Keratinocyte (primary cell): ENCODE measurements around the gene ATP1A3. TPM values are rescaled to one million over a fixed set of nuclear protein-coding genes. Genes with fewer than 3 reads are reported as not detected.

Source experiments
- DNase-seq: peaks from one replicate; pipeline ENCODE4 v3.0.0-alpha.2; 2011; ENCODE audit warnings: low read depth, missing footprints, low spot score
- FAIRE-seq: peaks from 2 replicates; lab custom pipeline; 2011; peaks lifted over from hg19 to GRCh38; lab: Jason Lieb, UNC
- H2AFZ ChIP-seq: 2 replicates; pipeline ENCODE4 v1.6.0; 2012; ENCODE audit warnings: low read length, control low read depth, inconsistent platforms; ENCODE audit not compliant: control insufficient read depth
- H3K27ac ChIP-seq: 2 replicates; pipeline ENCODE4 v1.5.1; 2011; ENCODE audit warnings: low read length; ENCODE audit not compliant: control insufficient read depth, insufficient read depth
- H3K27me3 ChIP-seq: 3 replicates; pipeline ENCODE4 v1.6.0; 2011; ENCODE audit warnings: low read length; ENCODE audit not compliant: control insufficient read depth, insufficient read depth; ENCODE audit errors: extremely low read depth
- H3K36me3 ChIP-seq, 2 experiments: 2 replicates in 1 of 2; 3 replicates in 1 of 2; pipeline ENCODE4 v1.5.1; 2011; ENCODE audit warnings: low read length in 2 of 2, mild to moderate bottlenecking in 1 of 2; ENCODE audit not compliant: control insufficient read depth in 2 of 2, insufficient read depth in 2 of 2; ENCODE audit errors: extremely low read depth in 1 of 2
- H3K4me1 ChIP-seq: 3 replicates; pipeline ENCODE4 v1.5.1; 2011; ENCODE audit warnings: low read length; ENCODE audit not compliant: control insufficient read depth, insufficient read depth; ENCODE audit errors: extremely low read depth
- H3K4me2 ChIP-seq: 3 replicates; pipeline ENCODE4 v1.6.0; 2011; ENCODE audit warnings: low read depth, low read length; ENCODE audit not compliant: control insufficient read depth, insufficient read depth; ENCODE audit errors: extremely low read depth
- H3K4me3 ChIP-seq, 3 experiments: fragments of 200-600 bp in 1 of 3; sonication (generic) in 1 of 3; 2 replicates in 2 of 3; 3 replicates in 1 of 3; pipeline ENCODE4 v1.5.1; 2011 to 2016; ENCODE audit warnings: low read length in 3 of 3, mild to moderate bottlenecking in 3 of 3, control low read depth in 2 of 3, inconsistent platforms in 1 of 3, low read depth in 1 of 3, mixed read lengths in 1 of 3, mixed run types in 1 of 3, moderate library complexity in 1 of 3; ENCODE audit not compliant: control insufficient read depth in 2 of 3, insufficient read depth in 2 of 3; ENCODE audit errors: extremely low read depth in 1 of 3
- H3K79me2 ChIP-seq: 2 replicates; pipeline ENCODE4 v1.6.0; 2012; ENCODE audit warnings: low read length; ENCODE audit not compliant: control insufficient read depth, insufficient read depth
- H3K9ac ChIP-seq: 3 replicates; pipeline ENCODE4 v1.6.0; 2011; ENCODE audit warnings: low read length; ENCODE audit not compliant: control insufficient read depth, insufficient read depth; ENCODE audit errors: extremely low read depth
- H3K9me1 ChIP-seq: 3 replicates; pipeline ENCODE4 v1.6.0; 2011; ENCODE audit warnings: low read length; ENCODE audit not compliant: control insufficient read depth, insufficient read depth; ENCODE audit errors: extremely low read depth
- H3K9me3 ChIP-seq: 2 replicates; pipeline ENCODE4 v1.5.1; 2012; ENCODE audit warnings: low read depth, low read length; ENCODE audit not compliant: control insufficient read depth
- H4K20me1 ChIP-seq: 3 replicates; pipeline ENCODE4 v1.6.0; 2011; ENCODE audit warnings: low read length; ENCODE audit not compliant: control insufficient read depth, insufficient read depth; ENCODE audit errors: extremely low read depth
- EZH2 ChIP-seq: IDR thresholded peaks from one replicate; pipeline ENCODE4 v1.6.1; 2012; ENCODE audit warnings: inconsistent platforms, mild to moderate bottlenecking, low read length, moderate library complexity
- dilution Hi-C: fragments of 300-500 bp; cut with MboI; formaldehyde crosslinking; loops from one replicate; pipeline ENCODE4 v1.7.0; 2020; ENCODE audit warnings: low sequenced_read_pairs; ENCODE audit not compliant: extremely low pct_ligation_motif_present
- polyA plus RNA-seq, 5 experiments: library from polyadenylated mRNA; depleted of rRNA in 3 of 5; stranded (reverse) in 3 of 5; stranded (forward) in 1 of 5; unstranded in 1 of 5; fragments of >200 nt; gene quantifications; 1 replicate in 1 of 5; 2 replicates in 3 of 5; 3 replicates in 1 of 5; pipeline versions ENCODE4 v1.2.1 to v1.2.3, GENCODE V29; 2011 to 2012; ENCODE audit warnings: missing spikeins in 2 of 5, low read depth in 1 of 5, low replicate concordance in 1 of 5
- TF ChIP-seq, protein P1 (sequence below), 3 experiments: IDR thresholded peaks in 1 of 3; conservative IDR thresholded peaks in 1 of 3; optimal IDR thresholded peaks in 1 of 3; 2 replicates in 2 of 3; 3 replicates in 1 of 3; pipeline versions ENCODE3 to v1.5.1; 2011; ENCODE audit warnings: low read length in 3 of 3, mild to moderate bottlenecking in 3 of 3, moderate library complexity in 2 of 3, control low read depth in 1 of 3, inconsistent platforms in 1 of 3; ENCODE audit not compliant: insufficient read depth in 2 of 3; ENCODE audit errors: extremely low read depth in 1 of 3

ATP1A3 gene
- polyA plus RNA-seq, 1 donor (not counting 4 experiments of a cell fraction or from before 2014, with no cell fraction given): not detected

DNA sequence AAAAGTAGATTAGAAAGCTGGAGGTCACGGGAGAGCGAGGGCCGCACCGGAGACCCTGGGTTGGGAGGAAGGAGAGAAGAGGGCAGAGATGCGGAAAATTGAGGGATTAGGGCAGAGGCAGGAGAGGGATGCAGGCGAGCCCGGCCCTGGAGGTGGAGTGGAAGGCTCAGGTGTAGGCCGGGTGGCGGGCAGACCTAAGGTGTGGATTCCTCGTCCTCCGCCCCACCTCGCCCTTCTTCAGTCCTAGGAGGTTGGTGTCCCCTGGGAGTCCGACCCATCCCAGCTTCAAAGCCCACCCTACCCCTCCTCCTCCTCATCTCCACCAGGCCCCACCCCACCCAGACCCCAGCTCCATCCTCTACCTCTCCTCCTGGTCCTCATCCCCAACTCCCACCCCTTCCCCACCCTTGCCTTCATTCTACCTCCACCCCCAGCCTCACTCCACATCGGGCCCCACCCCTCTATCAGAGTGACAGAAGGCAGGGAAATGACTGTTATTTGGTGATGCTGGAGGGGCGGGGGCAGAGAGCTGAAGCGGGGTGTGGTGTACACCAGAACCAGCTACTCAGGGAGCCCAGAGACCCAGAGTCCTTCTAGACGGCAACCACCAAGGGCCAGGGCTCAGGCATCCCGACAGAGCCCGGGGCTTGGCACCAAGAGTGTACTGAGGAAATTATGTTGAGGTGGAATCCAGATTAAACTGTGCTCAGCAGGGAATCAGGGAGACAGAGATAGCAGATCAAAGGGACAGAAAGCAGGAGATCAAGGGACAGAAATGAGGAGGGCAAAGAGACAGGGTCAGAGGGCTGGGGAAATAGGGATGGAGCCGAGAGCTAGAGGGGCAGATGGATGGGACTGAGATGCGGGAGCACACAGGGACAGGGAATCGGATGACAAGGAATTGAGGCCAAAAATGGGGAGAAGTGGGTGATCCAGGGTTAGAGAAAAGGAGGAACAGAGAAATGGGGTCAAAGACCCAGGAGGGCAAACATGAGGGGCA, 72.2 kb downstream of the ATP1A3 start:
- no peak overlapping the region for H3K9ac ChIP-seq
- peaks cover 8% of the 10 kb centered on the region for H3K9me3 ChIP-seq
- TF ChIP-seq, protein P1, sequence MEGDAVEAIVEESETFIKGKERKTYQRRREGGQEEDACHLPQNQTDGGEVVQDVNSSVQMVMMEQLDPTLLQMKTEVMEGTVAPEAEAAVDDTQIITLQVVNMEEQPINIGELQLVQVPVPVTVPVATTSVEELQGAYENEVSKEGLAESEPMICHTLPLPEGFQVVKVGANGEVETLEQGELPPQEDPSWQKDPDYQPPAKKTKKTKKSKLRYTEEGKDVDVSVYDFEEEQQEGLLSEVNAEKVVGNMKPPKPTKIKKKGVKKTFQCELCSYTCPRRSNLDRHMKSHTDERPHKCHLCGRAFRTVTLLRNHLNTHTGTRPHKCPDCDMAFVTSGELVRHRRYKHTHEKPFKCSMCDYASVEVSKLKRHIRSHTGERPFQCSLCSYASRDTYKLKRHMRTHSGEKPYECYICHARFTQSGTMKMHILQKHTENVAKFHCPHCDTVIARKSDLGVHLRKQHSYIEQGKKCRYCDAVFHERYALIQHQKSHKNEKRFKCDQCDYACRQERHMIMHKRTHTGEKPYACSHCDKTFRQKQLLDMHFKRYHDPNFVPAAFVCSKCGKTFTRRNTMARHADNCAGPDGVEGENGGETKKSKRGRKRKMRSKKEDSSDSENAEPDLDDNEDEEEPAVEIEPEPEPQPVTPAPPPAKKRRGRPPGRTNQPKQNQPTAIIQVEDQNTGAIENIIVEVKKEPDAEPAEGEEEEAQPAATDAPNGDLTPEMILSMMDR (optimal IDR thresholded peaks at IDR 0.05 in 1 of 3, IDR thresholded peaks at IDR 0.05 in 1 of 3, conservative IDR thresholded peaks at IDR 0.05 in 1 of 3; ENCODE audit: extremely low read depth in 1 of 3, insufficient read depth in 2 of 3, low read length in 3 of 3): no peak
- TF ChIP-seq EZH2: peak; percentile 7
- H3K9me1 ChIP-seq: no peaks in the 10 kb centered on the region
- DNase-seq (no peak), FAIRE-seq (no peak)
- no peak overlapping the region for H3K4me3 ChIP-seq
- no peaks in the 10 kb centered on the region for H3K36me3 ChIP-seq
- peaks cover 6% of the 10 kb centered on the region for H4K20me1 ChIP-seq
- H3K4me2 ChIP-seq: no peak overlapping the region
- no peak overlapping the region for H2AFZ ChIP-seq
- H3K27ac ChIP-seq: no peak overlapping the region
- no peaks in the 10 kb centered on the region for H3K79me2 ChIP-seq
- dilution Hi-C loops: no loop called here
- H3K4me1 ChIP-seq: no peaks in the 10 kb centered on the region
- peaks cover 79% of the 10 kb centered on the region for H3K27me3 ChIP-seq

DNA sequence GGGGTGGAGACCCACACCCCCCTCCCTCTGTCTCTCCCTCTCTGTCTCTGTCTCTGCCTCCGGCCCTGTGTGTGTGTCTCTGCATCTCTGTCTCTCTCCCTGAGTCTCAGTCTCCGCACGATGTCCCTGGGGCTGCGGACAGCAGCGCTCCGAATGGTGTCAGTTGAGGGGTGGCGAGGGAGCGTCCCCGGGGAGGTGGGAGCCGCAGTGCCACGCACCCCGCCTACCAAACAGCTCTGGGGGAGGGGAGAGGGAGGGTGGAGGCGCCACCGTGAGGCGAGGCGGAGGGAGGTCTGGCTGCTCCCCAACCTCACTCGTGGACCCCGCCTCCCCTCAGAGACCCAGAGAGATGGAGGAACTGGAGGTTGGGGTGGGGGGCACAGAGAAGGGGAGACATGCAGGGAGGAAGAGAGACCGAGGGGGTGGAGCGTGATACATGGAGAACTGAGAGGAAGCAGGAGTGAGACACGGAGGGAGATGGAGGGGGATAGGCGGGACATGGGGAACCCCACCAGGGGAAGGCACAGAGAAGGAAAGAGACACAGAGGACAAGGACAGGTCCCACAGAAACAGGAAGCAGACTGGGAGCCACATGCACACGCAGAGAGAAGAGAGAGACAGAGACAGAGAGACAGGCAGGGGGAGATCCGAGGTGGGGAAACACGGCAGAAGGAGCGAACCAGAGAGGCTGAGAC, 73.0 kb downstream of the ATP1A3 start:
- no peak overlapping the region for H2AFZ ChIP-seq
- peaks cover 80% of the 10 kb centered on the region for H3K27me3 ChIP-seq
- no peaks in the 10 kb centered on the region for H3K4me1 ChIP-seq
- TF ChIP-seq EZH2: peak; percentile 69
- TF ChIP-seq, protein P1 (optimal IDR thresholded peaks at IDR 0.05 in 1 of 3, IDR thresholded peaks at IDR 0.05 in 1 of 3, conservative IDR thresholded peaks at IDR 0.05 in 1 of 3; ENCODE audit: extremely low read depth in 1 of 3, insufficient read depth in 2 of 3, low read length in 3 of 3): peak in 1 of 3 experiments; percentile 18
- H3K36me3 ChIP-seq: no peaks in the 10 kb centered on the region
- H4K20me1 ChIP-seq: peaks cover 6% of the 10 kb centered on the region
- H3K9me1 ChIP-seq: no peaks in the 10 kb centered on the region
- H3K9ac ChIP-seq: no peak overlapping the region
- DNase-seq (no peak), FAIRE-seq (no peak)
- dilution Hi-C loops: no loop called here
- H3K27ac ChIP-seq: no peak overlapping the region
- peaks cover 8% of the 10 kb centered on the region for H3K9me3 ChIP-seq
- no peak overlapping the region for H3K4me3 ChIP-seq
- H3K4me2 ChIP-seq: no peak overlapping the region
- no peaks in the 10 kb centered on the region for H3K79me2 ChIP-seq
